A549 treated with dexamethasone at 1 μM for 4 hours (cell line): Measurements from ENCODE around the gene FAM24A. TPM values are rescaled to one million over a fixed set of nuclear protein-coding genes. Genes with fewer than 3 reads are reported as not detected.

Experiments
- total RNA-seq: library from RNA; stranded (reverse); fragments of 200-300 nt; extraction: Qiagen RNA extraction; gene quantifications from 5 replicates; pipeline ENCODE4 v1.2.3, GENCODE V29; 2022

The FAM24A gene
- not detected in 5 replicates for total RNA-seq

GRCh38 chr10:122910310-122910709, at the start of gene FAM24A:
TSS of gene FAM24A (plus strand) at chr10:122910610. CDS start at chr10:122911635, 1,025 bp downstream.

GRCh38 chr10:122879339-122880273, 30.8 kb upstream of the FAM24A start, which contains the start of gene FAM24B:
TSS of gene FAM24B (minus strand) at chr10:122879581. CDS start at chr10:122850515, 29,066 bp downstream.

GRCh38 chr10:122953902-122954730, 43.7 kb downstream of the FAM24A start, which contains the start of gene C10orf88:
TSS of gene C10orf88 (minus strand) at chr10:122954227. CDS start at chr10:122954178, 49 bp downstream.

Other genes with a start within 250 kb of the FAM24A start
- not detected in 5 replicates for gene C10orf120, start 210.8 kb upstream of the FAM24A start, total RNA-seq
- gene CUZD1, start 64.8 kb upstream of the FAM24A start, total RNA-seq: 0.63 to 1.2 TPM (median 1.0 TPM) in 5 replicates
- gene FAM24B, start 31.0 kb upstream of the FAM24A start, total RNA-seq: 9.0 to 13.1 TPM (median 12.1 TPM) in 5 replicates
- gene C10orf88, start 43.6 kb downstream of the FAM24A start, total RNA-seq: 6.6 to 8.8 TPM (median 7.8 TPM) in 5 replicates
- gene PSTK, start 69.8 kb downstream of the FAM24A start, total RNA-seq: 3.4 to 4.7 TPM (median 3.7 TPM) in 5 replicates
- gene IKZF5, start 98.2 kb downstream of the FAM24A start, total RNA-seq: 5.4 to 7.9 TPM (median 5.9 TPM) in 5 replicates
- gene ACADSB, start 98.4 kb downstream of the FAM24A start, total RNA-seq: 6.5 to 11.9 TPM (median 9.4 TPM) in 5 replicates
- not detected in 5 replicates for gene HMX3, start 225.4 kb downstream of the FAM24A start, total RNA-seq
- 0.07 to 0.11 TPM (median 0.08 TPM) in 3 of 5 replicates, not detected in the others for gene HMX2, start 237.5 kb downstream of the FAM24A start, total RNA-seq
- 165 to 182 TPM (median 172 TPM) in 5 replicates for gene BUB3, start 243.8 kb downstream of the FAM24A start, total RNA-seq